GM15510 (cell line): ENCODE results near the gene RLIM.

ENCODE experiments used
- POLR2A ChIP-seq: IDR thresholded peaks from 3 replicates; pipeline ENCODE4 v1.6.1; 2011; ENCODE audit warnings: borderline replicate concordance; ENCODE audit not compliant: insufficient read length; ENCODE audit errors: extremely low read depth

The RLIM gene

DNA sequence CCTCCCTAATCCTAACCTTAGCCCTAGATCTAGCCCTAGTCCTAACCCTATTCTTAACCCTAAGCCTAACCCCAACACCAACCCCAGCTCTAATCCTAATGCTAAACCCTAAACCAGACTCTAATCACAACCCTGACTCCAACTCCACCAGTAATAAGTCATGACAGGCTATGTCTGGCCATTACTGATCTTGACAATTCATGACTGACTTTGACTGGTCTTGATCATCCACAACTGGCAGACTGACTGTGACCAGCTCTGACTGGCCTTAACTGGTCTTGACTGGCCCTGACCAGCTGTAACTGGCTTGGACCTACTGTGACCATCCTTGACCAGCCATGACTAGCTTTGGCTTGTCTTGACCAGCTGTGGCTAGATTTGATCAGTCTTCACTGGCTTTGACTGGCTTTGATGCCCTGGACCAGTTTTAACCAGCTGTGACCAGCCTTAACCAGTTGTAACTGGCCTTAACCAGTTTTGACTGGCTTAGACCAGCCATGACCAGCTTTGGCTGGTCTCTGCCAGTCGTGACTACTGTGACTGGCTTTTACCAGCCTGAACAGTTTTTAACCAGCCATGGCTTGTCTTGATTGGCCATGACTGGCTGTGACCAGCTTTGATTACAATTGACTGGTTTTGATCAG is 68.4 kb downstream of the RLIM start:
- TF ChIP-seq POLR2A, result no peak

DNA sequence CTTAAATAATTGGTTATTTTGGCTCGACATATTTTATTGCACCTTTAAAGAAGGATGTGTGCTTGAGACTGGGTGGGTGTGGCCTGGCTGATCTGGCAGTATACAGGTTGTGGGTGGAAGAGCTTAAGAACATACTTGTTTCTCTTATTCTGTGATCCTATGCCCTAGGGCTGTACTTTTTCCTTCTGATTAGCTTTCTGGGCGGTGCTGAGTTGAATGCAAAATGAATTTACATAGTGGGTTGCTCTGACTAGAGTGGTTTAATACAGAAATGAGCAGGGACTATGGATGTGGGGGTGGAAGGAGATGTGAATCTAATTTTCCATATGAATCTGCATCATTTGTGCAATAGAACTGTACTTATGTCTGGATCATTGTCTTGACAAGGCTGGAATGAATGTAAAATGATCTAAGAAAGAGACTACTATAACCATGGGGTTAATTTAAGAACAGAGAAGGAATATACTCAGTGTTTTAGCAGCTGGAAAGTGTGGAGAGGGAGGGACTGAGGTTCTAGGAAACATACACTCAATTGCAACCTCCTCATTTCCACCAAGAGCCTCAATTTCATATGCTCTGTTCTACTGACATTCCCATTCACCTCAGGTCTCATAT is 73.7 kb downstream of the RLIM start:
- TF ChIP-seq POLR2A, result no peak

DNA sequence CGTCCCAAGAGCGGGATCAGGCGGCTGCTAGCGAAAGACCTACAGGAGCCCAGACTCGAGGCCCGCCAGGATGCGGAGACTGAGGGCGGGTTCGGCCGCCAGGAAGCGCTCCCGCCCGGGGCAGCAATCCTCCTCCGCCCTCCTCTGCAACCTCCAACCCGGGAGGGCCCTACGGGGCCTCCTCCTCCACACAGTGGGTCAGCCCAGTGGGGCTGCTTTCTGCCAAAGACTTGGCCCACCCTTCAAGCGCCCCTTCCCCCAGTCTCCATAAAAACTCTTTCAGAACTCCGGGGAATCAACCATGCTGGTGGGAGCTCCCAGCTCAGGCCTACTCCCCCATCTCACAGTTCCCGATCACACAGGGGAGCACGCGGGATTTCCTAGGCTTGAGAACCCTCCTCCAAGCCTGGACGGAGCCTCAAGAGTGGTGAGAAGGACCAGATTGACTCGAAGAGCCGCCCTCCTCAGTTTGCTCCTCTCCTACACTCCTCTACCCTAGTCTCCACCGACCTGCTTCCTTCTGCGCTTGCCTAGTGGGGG is 77.5 kb downstream of the RLIM start:
- no peak for TF ChIP-seq POLR2A

DNA sequence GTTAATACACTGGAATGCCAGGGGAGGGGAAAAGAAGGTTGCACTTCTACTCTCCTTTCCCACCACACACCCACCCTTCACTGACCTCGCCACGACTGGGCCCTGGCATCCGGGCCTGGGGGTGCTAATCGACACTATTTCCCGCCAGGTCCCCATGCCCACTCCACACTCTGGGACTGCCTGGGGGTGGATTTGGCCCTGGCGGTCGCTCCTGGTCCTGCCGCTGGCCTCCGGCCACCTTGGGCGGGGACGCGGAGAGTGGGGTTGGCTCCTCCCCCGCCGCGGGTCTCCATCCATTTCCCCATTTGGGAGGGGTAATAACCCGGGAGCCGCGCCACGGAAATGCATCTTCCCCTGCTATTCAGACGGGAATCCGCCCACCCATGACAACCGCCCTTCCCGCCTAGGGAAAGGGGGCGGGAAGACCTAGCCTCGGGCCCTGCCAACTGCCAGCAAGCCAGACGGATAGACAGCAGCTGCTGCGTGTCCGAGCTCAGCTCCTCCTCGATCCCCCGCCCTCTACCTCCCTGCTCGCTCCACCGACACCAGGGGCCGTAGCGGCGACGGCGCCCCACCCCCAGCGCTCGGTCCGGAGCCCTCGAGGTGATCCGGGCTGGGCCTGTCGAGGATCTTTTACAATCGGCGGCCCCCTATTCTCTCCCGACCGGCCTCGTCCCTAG is 78.1 kb downstream of the RLIM start:
- no peak for TF ChIP-seq POLR2A

DNA sequence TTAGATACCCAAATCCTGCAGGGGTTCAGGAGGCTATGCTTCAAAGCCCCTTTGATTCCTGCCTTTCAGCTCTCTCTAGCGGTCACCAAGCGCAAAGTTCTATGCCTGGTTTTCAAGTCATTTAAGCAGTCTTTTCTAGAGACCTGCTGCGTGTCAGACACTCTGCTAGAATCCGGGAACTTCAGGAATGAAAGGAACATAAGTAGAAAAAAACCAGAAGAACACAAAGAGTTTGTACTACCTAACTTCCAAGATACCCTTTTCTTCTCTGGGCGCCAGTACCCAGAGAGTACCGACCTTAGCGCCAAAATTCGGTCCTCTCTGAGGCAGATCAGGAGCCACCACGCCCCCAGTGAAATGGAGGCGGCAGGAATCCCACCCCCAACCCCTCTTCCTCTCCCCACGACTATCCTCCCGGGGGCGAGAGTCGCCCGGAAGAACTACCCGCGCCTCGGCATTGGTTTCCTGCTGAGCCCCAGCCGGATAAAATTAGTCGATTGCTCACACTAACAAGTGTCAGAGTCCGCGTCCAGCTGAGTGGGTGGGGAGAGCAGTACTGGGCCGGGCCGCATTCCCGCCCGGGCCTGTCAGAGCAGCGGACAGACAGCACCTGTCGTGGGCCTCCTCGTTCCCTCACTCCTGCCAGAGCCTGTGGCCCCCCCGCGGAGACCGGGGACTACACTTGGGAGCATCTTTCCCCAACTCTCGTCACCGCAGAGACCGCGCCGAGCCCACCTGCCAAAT is 78.8 kb downstream of the RLIM start:
- TF ChIP-seq POLR2A, result no peak
